GM10266 (cell line): ENCODE data around the gene PRKAG2.

Source experiments
- DNase-seq: peaks from one replicate; pipeline ENCODE4 v3.0.0; 2012; ENCODE audit errors: extremely low spot score
- TF ChIP-seq, protein P1 (sequence below): IDR thresholded peaks from 2 replicates; pipeline ENCODE4 v1.5.1; 2012; ENCODE audit warnings: mild to moderate bottlenecking, low read depth; ENCODE audit not compliant: control insufficient read depth, insufficient read depth; ENCODE audit errors: missing control alignments

Gene PRKAG2

DNA sequence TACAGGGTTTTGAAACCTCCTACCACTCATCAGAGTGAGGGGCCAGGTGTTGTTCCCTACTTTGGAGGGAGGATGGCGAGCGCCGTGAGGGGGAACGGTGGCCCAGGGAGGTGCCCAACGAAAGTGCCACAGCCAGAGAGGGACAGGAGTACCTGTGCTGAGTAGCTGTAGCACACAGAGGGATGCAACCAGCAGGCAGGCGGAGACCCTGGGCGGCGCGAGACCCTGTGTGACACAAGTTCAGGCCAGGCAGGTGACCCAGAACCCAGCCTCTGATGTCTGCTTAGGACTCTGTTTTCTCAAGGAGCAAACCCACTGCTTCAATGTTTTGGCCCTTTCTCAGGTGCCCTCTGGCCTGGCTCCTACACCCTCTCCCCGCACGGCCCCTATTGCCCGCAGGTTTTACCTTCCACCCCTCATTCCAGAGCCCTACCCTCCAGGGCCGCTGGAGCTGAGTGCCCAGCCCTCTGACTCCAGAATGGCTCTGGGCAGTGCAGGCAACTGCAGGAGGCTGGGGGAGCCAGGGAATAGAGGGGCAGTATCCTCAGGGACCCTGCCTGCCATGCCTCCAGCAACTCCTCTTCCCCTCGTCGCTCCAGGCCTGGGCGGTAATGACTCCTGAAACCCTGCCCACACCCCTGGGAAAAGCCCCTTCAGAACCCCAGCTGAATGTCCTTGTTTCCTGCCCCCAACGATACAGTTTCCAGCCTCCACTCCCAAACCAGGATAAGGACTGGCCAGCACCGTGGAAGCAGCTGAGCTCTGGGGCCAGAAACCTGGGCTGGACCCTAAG lies 193.1 kb downstream of the PRKAG2 start:
- TF ChIP-seq, protein P1, sequence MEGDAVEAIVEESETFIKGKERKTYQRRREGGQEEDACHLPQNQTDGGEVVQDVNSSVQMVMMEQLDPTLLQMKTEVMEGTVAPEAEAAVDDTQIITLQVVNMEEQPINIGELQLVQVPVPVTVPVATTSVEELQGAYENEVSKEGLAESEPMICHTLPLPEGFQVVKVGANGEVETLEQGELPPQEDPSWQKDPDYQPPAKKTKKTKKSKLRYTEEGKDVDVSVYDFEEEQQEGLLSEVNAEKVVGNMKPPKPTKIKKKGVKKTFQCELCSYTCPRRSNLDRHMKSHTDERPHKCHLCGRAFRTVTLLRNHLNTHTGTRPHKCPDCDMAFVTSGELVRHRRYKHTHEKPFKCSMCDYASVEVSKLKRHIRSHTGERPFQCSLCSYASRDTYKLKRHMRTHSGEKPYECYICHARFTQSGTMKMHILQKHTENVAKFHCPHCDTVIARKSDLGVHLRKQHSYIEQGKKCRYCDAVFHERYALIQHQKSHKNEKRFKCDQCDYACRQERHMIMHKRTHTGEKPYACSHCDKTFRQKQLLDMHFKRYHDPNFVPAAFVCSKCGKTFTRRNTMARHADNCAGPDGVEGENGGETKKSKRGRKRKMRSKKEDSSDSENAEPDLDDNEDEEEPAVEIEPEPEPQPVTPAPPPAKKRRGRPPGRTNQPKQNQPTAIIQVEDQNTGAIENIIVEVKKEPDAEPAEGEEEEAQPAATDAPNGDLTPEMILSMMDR, result no peak

DNA sequence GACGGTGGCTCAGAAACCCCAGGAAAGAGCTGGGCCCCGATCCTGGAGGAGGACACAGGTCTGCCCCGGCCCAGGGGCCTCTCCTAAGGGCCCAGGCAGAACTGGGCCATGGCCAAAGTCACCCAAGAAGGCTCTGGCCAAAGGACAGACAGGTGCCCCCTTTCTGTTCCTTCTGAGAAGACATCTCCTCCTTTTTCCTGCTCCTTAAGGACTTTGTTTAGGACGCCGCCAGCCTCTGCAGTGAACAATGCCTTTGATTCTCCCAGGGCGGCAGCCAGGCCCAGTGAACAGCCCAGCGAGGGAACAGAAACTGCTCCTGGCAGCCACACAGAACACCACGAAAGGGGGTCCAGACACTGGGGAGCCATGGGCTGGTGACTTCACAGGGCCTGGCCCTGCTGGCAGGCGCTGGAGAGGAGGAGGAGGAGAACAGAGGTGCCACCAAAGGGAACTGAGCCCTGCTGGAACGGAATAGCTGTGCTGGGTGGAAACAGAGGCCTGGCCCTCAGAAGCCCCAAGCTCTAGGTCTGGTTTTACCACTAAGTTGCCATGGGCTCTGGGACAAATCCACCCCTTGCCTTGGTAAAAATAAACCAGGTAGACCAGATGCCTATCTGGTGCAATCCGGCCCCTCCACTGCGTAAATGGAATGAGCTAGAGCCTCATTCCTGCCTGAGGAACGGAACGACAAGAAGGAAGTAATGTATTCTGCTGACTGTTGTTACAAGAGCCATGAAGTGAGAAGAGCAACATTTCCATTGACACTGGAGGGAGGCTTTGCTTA lies 193.9 kb downstream of the PRKAG2 start:
- no peak for DNase-seq
- TF ChIP-seq, protein P1, result no peak

More for the DNA sequence above, 193.1 kb downstream of the PRKAG2 start:
- DNase-seq, result no peak

DNA sequence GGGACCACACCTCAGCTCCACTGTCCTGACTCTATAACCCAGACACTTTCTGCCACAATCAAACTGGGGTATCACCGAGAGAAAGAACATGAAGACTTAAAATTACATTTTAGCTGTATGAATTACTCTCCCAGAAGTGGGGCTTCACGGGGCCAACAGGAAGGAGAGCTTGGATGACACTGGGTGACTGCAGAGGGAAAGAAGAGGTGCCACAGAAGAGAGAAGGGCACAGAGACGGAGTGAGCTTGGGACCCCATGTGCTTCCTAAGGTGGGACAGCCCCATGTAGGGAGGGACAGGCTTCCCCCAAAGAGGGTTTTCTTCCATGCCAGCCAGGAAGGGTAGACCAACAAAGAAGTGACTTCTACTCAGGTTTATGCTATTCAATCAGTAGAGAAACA lies 195.2 kb downstream of the PRKAG2 start:
- TF ChIP-seq, protein P1, result no peak

DNA sequence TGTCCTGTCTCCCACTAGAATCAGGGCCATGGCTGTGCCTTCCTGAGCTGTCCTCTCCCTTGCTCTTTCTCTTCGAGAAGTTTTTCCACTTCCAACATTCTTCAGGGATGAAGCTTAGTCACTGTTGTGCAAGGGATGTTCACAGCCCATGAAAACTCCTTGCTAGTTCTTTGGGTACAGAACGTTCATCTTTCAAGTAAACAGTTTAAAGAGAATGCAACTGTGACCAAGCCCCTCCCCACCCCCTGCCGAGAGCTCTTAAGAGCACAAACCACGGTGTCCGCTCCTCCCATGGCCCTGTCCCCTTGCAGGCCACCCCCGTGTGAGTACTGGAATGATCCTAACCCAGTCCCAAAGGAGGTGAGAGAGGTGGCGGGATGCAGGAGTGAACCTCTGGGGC lies 196.1 kb downstream of the PRKAG2 start:
- TF ChIP-seq, protein P1, result no peak
- no peak for DNase-seq

More for the DNA sequence above, 195.2 kb downstream of the PRKAG2 start:
- no peak for DNase-seq

DNA sequence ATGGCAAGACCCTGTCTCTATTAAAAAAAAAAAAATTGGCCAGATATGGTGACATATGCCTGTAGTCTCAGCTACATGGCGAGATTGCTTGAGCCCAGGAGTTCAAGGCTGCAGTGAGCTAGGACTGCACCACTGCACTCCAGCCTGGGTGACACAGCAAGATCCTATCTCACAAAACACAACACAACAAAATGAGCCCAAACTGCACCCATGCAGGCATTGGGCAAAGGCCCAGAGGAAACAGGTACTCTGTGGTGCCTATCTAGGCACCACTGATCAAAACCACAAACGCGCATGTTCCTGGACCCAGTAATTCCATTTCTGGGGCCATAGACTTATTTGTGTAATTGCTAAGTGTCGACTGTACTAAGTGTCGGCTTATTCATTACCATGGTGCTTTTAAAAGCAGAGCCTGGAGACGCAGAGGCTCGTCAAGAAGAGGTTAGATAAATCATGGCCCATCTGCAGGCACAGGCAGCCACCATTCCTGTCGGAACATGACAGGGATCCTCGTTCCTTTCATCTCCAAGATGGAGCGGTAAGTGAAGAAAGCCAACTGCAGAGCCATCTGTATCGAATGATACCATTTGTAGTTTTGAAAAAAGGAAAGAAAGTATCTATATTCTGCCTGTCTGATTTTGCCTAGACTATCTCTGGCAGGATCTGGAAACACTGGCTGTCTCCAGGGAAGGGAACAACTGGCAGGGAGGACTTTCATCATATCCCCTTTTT lies 196.9 kb downstream of the PRKAG2 start:
- TF ChIP-seq, protein P1, result no peak
- DNase-seq, result no peak

DNA sequence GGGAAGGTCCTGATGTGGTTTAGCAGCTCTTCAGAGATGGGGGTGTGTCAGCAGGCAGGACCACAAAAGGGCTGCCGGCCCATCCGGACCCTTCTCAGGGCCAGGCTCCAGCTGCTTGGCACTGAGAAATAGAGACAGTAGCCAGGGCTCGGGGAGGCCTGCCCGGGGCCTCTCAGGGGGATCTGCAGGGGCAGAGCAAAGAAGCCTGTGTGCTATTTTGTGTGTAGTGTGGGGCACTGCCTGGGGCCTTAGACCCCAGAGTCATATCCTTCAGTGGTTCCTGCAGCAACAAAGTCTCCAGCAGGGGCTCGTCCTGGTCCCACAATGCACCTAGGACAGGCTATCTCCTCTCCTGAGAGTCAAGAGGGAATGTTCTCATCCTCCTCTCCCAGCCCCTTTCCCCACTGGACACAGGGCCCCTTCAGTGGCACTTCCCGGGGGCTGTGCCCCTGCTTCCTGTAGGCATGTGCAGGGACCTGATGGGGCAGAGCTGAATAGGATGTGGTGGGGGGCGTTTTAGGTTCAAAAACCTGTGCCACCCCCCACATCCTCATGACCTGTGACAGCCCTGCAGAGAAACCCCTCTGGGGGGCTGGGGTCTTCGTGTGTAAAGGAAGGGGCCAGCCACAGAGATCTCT lies 197.7 kb downstream of the PRKAG2 start:
- DNase-seq, result no peak
- TF ChIP-seq, protein P1, result no peak
